D721Med (cell line): ENCODE data around the gene UCHL3.

Experiments used
- DNase-seq: peaks from one replicate; pipeline ENCODE4 v3.0.0; 2011; ENCODE audit warnings: low spot score; ENCODE audit not compliant: insufficient read length
- FAIRE-seq: peaks from 2 replicates; lab custom pipeline; 2011; peaks lifted over from hg19 to GRCh38; lab: Jason Lieb, UNC
- CTCF ChIP-seq: IDR thresholded peaks from 2 replicates; pipeline ENCODE4 v1.5.1; 2012; ENCODE audit warnings: mild to moderate bottlenecking, control low read depth; ENCODE audit not compliant: insufficient read depth; ENCODE audit errors: missing control alignments

The UCHL3 gene

GRCh38 chr13:75550159-75550567, 572 bp downstream of the UCHL3 start:
- DNase-seq (no peak), FAIRE-seq (no peak)
- no peak for TF ChIP-seq CTCF

- TF ChIP-seq CTCF, result no peak
- DNase-seq (no peak), FAIRE-seq (no peak)
Measured at GRCh38 chr13:75554464-75554863, 4.9 kb downstream of the UCHL3 start.

- no peak for FAIRE-seq
- no peak for DNase-seq
- TF ChIP-seq CTCF, result no peak
Measured at GRCh38 chr13:75554981-75555380, 5.4 kb downstream of the UCHL3 start.

- no peak for TF ChIP-seq CTCF
- no peak for FAIRE-seq
Measured at GRCh38 chr13:75555836-75556235, 6.2 kb downstream of the UCHL3 start.

GRCh38 chr13:75556961-75557360, 7.4 kb downstream of the UCHL3 start:
- DNase-seq (no peak), FAIRE-seq (no peak)
- TF ChIP-seq CTCF, result no peak

More at GRCh38 chr13:75555836-75556235, 6.2 kb downstream of the UCHL3 start:
- no peak for DNase-seq

GRCh38 chr13:75558145-75558840, 8.7 kb downstream of the UCHL3 start:
- no peak for FAIRE-seq
- TF ChIP-seq CTCF, result no peak
- DNase-seq, result no peak

GRCh38 chr13:75566658-75567057, 17.1 kb downstream of the UCHL3 start:
- TF ChIP-seq CTCF, result peak; percentile 51
- peak; percentile 77 for FAIRE-seq
- no peak for DNase-seq
